ENCODE results near the gene OBP2A.

GRCh38 chr9:135565636-135566035 is 19.7 kb downstream of the OBP2A start:
- no peak for TF ChIP-seq CTCF (conservative IDR thresholded peaks at IDR 0.05; ENCODE audit: low read length)
- no peak for TF ChIP-seq EZH2phosphoT487 (IDR thresholded peaks at IDR 0.05; ENCODE audit: borderline replicate concordance, low read depth, low read length)
